Muscle layer of colon (tissue), 2 donors: Measurements from ENCODE around the gene DDX42.
"Not testable (repeated sequence)": the region's sequence is repeated elsewhere in the genome, so short reads cannot be mapped to it uniquely, and the experiment has no call there.

Experiments
- H3K27ac ChIP-seq: one replicate; pipeline ENCODE4 v1.7.0; 2013; ENCODE audit warnings: low read depth, mild to moderate bottlenecking, low read length, moderate library complexity
- H3K27me3 ChIP-seq, 2 donors: one replicate each; pipeline ENCODE4 v1.7.0; 2013; ENCODE audit warnings: low read length in 2 of 2, mild to moderate bottlenecking in 2 of 2; ENCODE audit not compliant: insufficient read depth in 2 of 2, control insufficient read depth in 1 of 2
- H3K36me3 ChIP-seq: one replicate; pipeline ENCODE4 v1.7.0; 2013; ENCODE audit warnings: mild to moderate bottlenecking, low read length; ENCODE audit not compliant: insufficient read depth
- H3K4me1 ChIP-seq: one replicate; pipeline ENCODE4 v1.7.0; 2013; ENCODE audit warnings: mild to moderate bottlenecking, low read length; ENCODE audit not compliant: insufficient read depth
- H3K4me3 ChIP-seq, 2 donors: one replicate each; pipeline ENCODE4 v1.7.0; 2013; ENCODE audit warnings: low read length in 2 of 2, low read depth in 1 of 2, mild to moderate bottlenecking in 1 of 2, moderate library complexity in 1 of 2
- H3K9ac ChIP-seq: one replicate; pipeline ENCODE4 v1.7.0; 2013; ENCODE audit warnings: low read length
- H3K9me3 ChIP-seq: one replicate; pipeline ENCODE4 v1.7.0; 2013; ENCODE audit warnings: mild to moderate bottlenecking, low read length
- donor health status: abdominal sarcoma.
- donor health status: Adenocarcinoma of cecum.

Gene DDX42

DNA sequence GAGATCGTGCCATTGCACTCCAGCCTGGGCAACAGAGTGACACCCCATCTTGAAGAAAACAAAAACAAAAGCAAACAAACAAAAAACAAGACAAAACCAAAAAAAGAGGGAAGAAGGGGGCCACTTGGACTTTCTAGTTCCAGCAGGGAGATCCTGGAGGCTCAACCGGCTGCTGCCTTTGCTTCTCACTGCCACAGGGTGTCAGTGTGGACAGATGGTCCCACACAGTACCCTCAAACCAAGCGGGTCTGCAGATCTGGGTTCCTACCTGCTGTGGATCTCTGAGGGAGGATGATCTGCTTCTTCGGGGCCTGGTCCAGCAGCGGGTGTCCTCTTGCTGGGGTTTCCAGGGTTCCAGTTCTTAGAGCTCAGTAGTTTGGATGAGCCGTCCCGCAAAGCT is 92.7 kb downstream of the DDX42 start:
- not testable (repeated sequence) for H3K27ac ChIP-seq, H3K27me3 ChIP-seq, H3K9me3 ChIP-seq, H3K4me3 ChIP-seq, H3K9ac ChIP-seq, H3K36me3 ChIP-seq, H3K4me1 ChIP-seq
